OCI-LY7 (cell line): ENCODE data around the gene TMEM255B. TPM values are rescaled to one million over a fixed set of nuclear protein-coding genes. Genes with fewer than 3 reads are reported as not detected.

Experiments used
- BruUV-seq: library from RNA; stranded (reverse); fragments of 400-500 nt; replicated peaks from 2 replicates; lab custom pipeline; 2021; lab: Mats Ljungman, UMichigan
- CTCF ChIA-PET: fragments of 300-600 bp; sonication (Branson Sonifier 250); formaldehyde crosslinking; loops from one replicate; lab custom pipeline; 2022; ENCODE audit warnings: antibody characterized with exemption; ENCODE audit not compliant: unreplicated experiment; lab: Charles Lee
- POLR2A ChIA-PET: fragments of 300-600 bp; sonication (Branson Sonifier 250); formaldehyde crosslinking; loops from one replicate; lab custom pipeline; 2022; ENCODE audit warnings: antibody characterized with exemption; lab: Charles Lee
- DNase-seq: peaks from one replicate; pipeline ENCODE4 v3.0.0-alpha.2; 2015; ENCODE audit warnings: low spot score
- H2AFZ ChIP-seq: fragments of 200-600 bp; sonication (generic), shearing (Covaris generic); 2 replicates; pipeline ENCODE4 v1.6.1; 2014; ENCODE audit warnings: mild to moderate bottlenecking, antibody characterized with exemption, low read length, moderate library complexity
- H3K27ac ChIP-seq: fragments of 200-600 bp; sonication (generic); 2 replicates; pipeline ENCODE4 v1.5.1; 2014; ENCODE audit warnings: mixed run types, low read depth, mild to moderate bottlenecking, moderate library complexity, low read length, inconsistent platforms; ENCODE audit not compliant: poor library complexity, severe bottlenecking
- H3K36me3 ChIP-seq: fragments of 200-600 bp; sonication (generic); 2 replicates; pipeline ENCODE4 v1.6.1; 2014; ENCODE audit warnings: mild to moderate bottlenecking, antibody characterized with exemption, low read length, moderate library complexity, mixed read lengths; ENCODE audit not compliant: insufficient read depth
- H3K4me1 ChIP-seq: fragments of 200-600 bp; sonication (generic); 2 replicates; pipeline ENCODE4 v1.5.1; 2014; ENCODE audit warnings: mild to moderate bottlenecking, low read length; ENCODE audit not compliant: insufficient read depth, poor library complexity, severe bottlenecking
- H3K4me2 ChIP-seq: fragments of 200-600 bp; sonication (generic); 2 replicates; pipeline ENCODE4 v1.6.1; 2014; ENCODE audit warnings: mild to moderate bottlenecking, low read length
- H3K4me3 ChIP-seq: fragments of 200-600 bp; sonication (generic); 2 replicates; pipeline ENCODE4 v1.5.1; 2014; ENCODE audit warnings: mild to moderate bottlenecking, low read depth, low read length; ENCODE audit not compliant: poor library complexity, severe bottlenecking
- H3K79me2 ChIP-seq: fragments of 200-600 bp; sonication (generic); 2 replicates; pipeline ENCODE4 v1.6.1; 2016; ENCODE audit warnings: low read depth, mild to moderate bottlenecking, low read length, moderate library complexity, mixed read lengths; ENCODE audit not compliant: insufficient read depth
- H3K9me2 ChIP-seq: fragments of 200-600 bp; sonication (generic); 2 replicates; pipeline ENCODE4 v1.6.1; 2016; ENCODE audit warnings: mild to moderate bottlenecking, low read length, mixed read lengths; ENCODE audit not compliant: insufficient read depth
- H3K9me3 ChIP-seq: fragments of 200-600 bp; sonication (generic); 2 replicates; pipeline ENCODE4 v1.6.1; 2014; ENCODE audit warnings: mild to moderate bottlenecking, mixed run types, low read length, mixed read lengths
- H4K20me1 ChIP-seq: fragments of 200-600 bp; sonication (generic); 2 replicates; pipeline ENCODE4 v1.6.1; 2014; ENCODE audit warnings: mild to moderate bottlenecking, antibody characterized with exemption, low read length, moderate library complexity, mixed read lengths; ENCODE audit not compliant: insufficient read depth
- EZH2phosphoT487 ChIP-seq: fragments of 200-600 bp; sonication (generic); IDR thresholded peaks from 2 replicates; pipeline ENCODE4 v1.6.1; 2018; ENCODE audit warnings: low read depth, borderline replicate concordance, mild to moderate bottlenecking, mixed run types, antibody characterized with exemption, low read length, moderate library complexity, mixed read lengths
- intact Hi-C: fragments of 100-400 bp; cut with micrococcal nuclease; formaldehyde crosslinking; loops from one replicate; pipeline ENCODE4 v1.10.0; 2022; ENCODE audit not compliant: unreplicated experiment
- total RNA-seq, 2 experiments: library from RNA; depleted of rRNA in 1 of 2; stranded (reverse); fragments of >200 nt in 1 of 2; shearing (Covaris generic) in 1 of 2; gene quantifications; 2 replicates each; pipeline ENCODE4 v1.2.3, GENCODE V29; 2014 to 2022
- TF ChIP-seq, protein P1 (sequence below): fragments of 200-600 bp; sonication (generic); conservative IDR thresholded peaks from 2 replicates; pipeline ENCODE4 v1.5.1; 2014; ENCODE audit warnings: mild to moderate bottlenecking, antibody characterized with exemption, low read length, moderate library complexity, mixed read lengths

Gene TMEM255B
- total RNA-seq, 2 experiments from 2014 or later = 2.6 to 6.8 TPM

GRCh38 chr13:113851826-113852535, 93.0 kb downstream of the TMEM255B start:
- intact Hi-C loops = no loop called here
- no peak overlapping the region for H3K4me2 ChIP-seq
- H3K36me3 ChIP-seq = no peaks in the 10 kb centered on the region
- no peak overlapping the region for H3K27ac ChIP-seq
- no peaks in the 10 kb centered on the region for H3K4me1 ChIP-seq
- BruUV-seq = no TSS peak
- H2AFZ ChIP-seq = no peak overlapping the region
- ChIA-PET CTCF (no interaction called here), POLR2A (no interaction called here)
- no peak for DNase-seq
- no peaks in the 10 kb centered on the region for H3K79me2 ChIP-seq
- H3K9me2 ChIP-seq = no peaks in the 10 kb centered on the region
- H3K9me3 ChIP-seq = no peaks in the 10 kb centered on the region
- TF ChIP-seq, protein P1, sequence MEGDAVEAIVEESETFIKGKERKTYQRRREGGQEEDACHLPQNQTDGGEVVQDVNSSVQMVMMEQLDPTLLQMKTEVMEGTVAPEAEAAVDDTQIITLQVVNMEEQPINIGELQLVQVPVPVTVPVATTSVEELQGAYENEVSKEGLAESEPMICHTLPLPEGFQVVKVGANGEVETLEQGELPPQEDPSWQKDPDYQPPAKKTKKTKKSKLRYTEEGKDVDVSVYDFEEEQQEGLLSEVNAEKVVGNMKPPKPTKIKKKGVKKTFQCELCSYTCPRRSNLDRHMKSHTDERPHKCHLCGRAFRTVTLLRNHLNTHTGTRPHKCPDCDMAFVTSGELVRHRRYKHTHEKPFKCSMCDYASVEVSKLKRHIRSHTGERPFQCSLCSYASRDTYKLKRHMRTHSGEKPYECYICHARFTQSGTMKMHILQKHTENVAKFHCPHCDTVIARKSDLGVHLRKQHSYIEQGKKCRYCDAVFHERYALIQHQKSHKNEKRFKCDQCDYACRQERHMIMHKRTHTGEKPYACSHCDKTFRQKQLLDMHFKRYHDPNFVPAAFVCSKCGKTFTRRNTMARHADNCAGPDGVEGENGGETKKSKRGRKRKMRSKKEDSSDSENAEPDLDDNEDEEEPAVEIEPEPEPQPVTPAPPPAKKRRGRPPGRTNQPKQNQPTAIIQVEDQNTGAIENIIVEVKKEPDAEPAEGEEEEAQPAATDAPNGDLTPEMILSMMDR = no peak
- TF ChIP-seq EZH2phosphoT487 = no peak
- H4K20me1 ChIP-seq = no peaks in the 10 kb centered on the region
- no peak overlapping the region for H3K4me3 ChIP-seq

DNA sequence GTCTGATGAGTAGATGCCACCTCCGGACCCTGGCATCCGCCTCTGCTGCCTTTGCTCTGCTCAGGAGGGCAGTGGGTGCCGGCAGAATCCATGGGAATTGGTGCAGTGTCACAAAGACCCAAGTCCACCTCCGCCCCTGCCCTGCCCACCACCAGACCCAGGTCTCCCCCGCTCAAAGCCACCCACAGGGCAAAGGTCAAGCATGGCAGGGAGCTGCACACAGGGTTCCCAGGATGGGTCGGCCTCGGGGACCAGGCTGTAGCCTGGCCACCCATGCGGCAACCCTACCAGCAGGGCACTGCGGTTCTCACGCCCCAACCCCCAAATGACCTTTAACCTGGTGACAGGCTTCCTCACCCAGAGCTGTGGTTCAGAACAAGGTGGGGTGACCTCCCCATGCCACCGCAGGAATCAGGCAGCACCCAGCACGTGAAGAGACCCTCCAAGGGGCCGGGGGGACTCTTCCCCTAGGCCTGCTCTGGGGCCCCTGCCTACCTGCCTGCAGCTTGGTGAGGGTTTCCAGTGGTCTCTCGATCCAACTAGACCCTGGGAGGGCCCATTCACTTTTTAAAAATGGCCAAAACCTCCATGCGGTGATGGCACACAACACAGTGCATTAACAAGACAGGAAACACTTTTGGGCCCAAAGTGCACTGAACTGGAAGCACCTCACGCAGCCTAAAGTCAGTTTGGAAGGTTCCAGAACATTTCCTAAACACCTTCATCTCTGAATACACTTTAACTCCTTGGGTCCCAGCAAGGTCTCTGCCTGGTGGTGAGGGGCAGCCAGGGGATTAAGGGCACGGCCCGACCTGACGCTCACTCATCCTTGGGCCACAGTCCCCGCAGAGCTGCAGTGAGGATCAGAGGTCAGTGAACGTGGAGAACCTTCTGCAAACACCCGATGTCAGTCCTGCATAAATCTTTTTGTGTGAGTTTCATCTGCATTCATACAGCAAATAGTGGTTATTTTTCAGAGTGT, 93.8 kb downstream of the TMEM255B start:
- ChIA-PET POLR2A (no interaction called here), CTCF (no interaction called here)
- Histone ChIP-seq H3K4me1 (no peaks in the 10 kb centered on the region), H3K79me2 (no peaks in the 10 kb centered on the region), H3K27ac (no peak overlapping the region), H3K4me3 (no peak overlapping the region), H3K36me3 (no peaks in the 10 kb centered on the region), H2AFZ (no peak overlapping the region), H4K20me1 (no peaks in the 10 kb centered on the region), H3K9me3 (no peaks in the 10 kb centered on the region), H3K9me2 (no peaks in the 10 kb centered on the region), H3K4me2 (no peak overlapping the region)
- no peak for TF ChIP-seq EZH2phosphoT487
- TF ChIP-seq, protein P1 = no peak
- no TSS peak for BruUV-seq
- intact Hi-C loops = no loop called here
- DNase-seq = no peak
